Thoracic aorta (tissue), 2 donors: ENCODE data around the gene TP63. TPM values are rescaled to one million over a fixed set of nuclear protein-coding genes. Genes with fewer than 3 reads are reported as not detected.

Experiments
- ATAC-seq: fragments of 150-250 bp; one replicate; pipeline ENCODE4 v1.8.0; 2017; ENCODE audit warnings: low read depth; ENCODE audit not compliant: insufficient number of reproducible peaks, low FRiP score
- DNase-seq: peaks from one replicate; pipeline ENCODE4 v3.0.0-alpha.2; 2020; ENCODE audit warnings: low spot score
- H3K27ac ChIP-seq, 2 donors: fragments of 200-600 bp; sonication (generic); 1 replicate in 1 of 2; 2 replicates in 1 of 2; pipeline ENCODE4 v1.5.1; 2016; ENCODE audit warnings: mild to moderate bottlenecking in 2 of 2, moderate library complexity in 2 of 2
- H3K27me3 ChIP-seq: fragments of 200-600 bp; sonication (generic); replicated peaks from 2 replicates; pipeline ENCODE4 v1.6.0; 2016; ENCODE audit warnings: mild to moderate bottlenecking; ENCODE audit not compliant: insufficient read depth
- H3K36me3 ChIP-seq: fragments of 200-600 bp; sonication (generic); one replicate; pipeline ENCODE4 v1.5.1; 2016
- H3K4me1 ChIP-seq, 2 donors: fragments of 200-600 bp; sonication (generic); 1 replicate in 1 of 2; 2 replicates in 1 of 2; pipeline versions ENCODE4 v1.5.1 to v1.6.0; 2016; ENCODE audit warnings: low read depth in 2 of 2, mild to moderate bottlenecking in 1 of 2; ENCODE audit not compliant: control insufficient read depth in 1 of 2
- H3K4me3 ChIP-seq: fragments of 200-600 bp; sonication (generic); 2 replicates; pipeline ENCODE4 v1.5.1; 2016; ENCODE audit warnings: mild to moderate bottlenecking
- H3K9me3 ChIP-seq: fragments of 200-600 bp; sonication (generic); 2 replicates; pipeline ENCODE4 v1.5.1; 2016
- CTCF ChIP-seq: fragments of 200-600 bp; sonication (generic); IDR thresholded peaks from one replicate; pipeline ENCODE4 v1.5.1; 2019; ENCODE audit warnings: antibody characterized with exemption
- total RNA-seq, 2 donors: library from RNA; depleted of rRNA; stranded (reverse); fragments of >200 nt; gene quantifications; one replicate each; pipeline versions ENCODE4 v1.1.0 to v1.2.3, GENCODE V29; 2016

Gene TP63
- total RNA-seq, 2 donors from 2014 or later = 0.14 to 0.42 TPM

- Histone ChIP-seq H3K9me3 (no peaks in the 10 kb centered on the region), H3K27ac (no peak overlapping the region), H3K4me3 (no peak overlapping the region), H3K27me3 (no peaks in the 10 kb centered on the region), H3K36me3 (no peaks in the 10 kb centered on the region), H3K4me1 (no peaks in the 10 kb centered on the region)
- no peak for ATAC-seq
- no peak for DNase-seq
- no peak for TF ChIP-seq CTCF
These were observed 175.2 kb downstream of the TP63 start for GRCh38 chr3:189806171-189806951.

- no peaks in the 10 kb centered on the region for H3K4me1 ChIP-seq
- no peaks in the 10 kb centered on the region for H3K36me3 ChIP-seq
- H3K4me3 ChIP-seq = no peak overlapping the region
- no peaks in the 10 kb centered on the region for H3K9me3 ChIP-seq
- DNase-seq = no peak
- no peak for TF ChIP-seq CTCF
- H3K27ac ChIP-seq = no peak overlapping the region
- H3K27me3 ChIP-seq = no peaks in the 10 kb centered on the region
- ATAC-seq = no peak
These were observed 177.2 kb downstream of the TP63 start for GRCh38 chr3:189808246-189809007.

DNA sequence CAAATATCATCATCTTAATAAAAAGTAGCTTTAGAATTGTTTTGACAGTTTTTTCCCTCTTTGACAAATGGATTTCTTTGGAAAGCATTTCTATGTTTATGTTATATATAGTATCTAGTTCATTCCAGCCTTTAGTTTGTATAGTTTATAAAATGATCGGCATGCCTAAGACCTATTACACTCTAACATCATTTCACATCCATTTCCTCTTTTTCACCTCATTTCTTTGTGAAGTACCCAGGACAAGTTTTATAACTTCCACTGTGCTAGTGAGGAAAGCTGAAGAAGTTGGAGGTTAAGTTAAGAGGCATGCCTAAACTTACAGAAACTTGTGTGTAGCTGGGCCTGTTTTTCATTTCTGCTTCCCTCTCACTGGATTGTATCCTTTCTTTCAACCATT, 178.4 kb downstream of the TP63 start:
- Histone ChIP-seq H3K36me3 (no peaks in the 10 kb centered on the region), H3K27ac (no peak overlapping the region), H3K27me3 (no peaks in the 10 kb centered on the region), H3K4me1 (no peaks in the 10 kb centered on the region), H3K9me3 (no peaks in the 10 kb centered on the region), H3K4me3 (no peak overlapping the region)
- TF ChIP-seq CTCF = no peak
- ATAC-seq (no peak), DNase-seq (no peak)

DNA sequence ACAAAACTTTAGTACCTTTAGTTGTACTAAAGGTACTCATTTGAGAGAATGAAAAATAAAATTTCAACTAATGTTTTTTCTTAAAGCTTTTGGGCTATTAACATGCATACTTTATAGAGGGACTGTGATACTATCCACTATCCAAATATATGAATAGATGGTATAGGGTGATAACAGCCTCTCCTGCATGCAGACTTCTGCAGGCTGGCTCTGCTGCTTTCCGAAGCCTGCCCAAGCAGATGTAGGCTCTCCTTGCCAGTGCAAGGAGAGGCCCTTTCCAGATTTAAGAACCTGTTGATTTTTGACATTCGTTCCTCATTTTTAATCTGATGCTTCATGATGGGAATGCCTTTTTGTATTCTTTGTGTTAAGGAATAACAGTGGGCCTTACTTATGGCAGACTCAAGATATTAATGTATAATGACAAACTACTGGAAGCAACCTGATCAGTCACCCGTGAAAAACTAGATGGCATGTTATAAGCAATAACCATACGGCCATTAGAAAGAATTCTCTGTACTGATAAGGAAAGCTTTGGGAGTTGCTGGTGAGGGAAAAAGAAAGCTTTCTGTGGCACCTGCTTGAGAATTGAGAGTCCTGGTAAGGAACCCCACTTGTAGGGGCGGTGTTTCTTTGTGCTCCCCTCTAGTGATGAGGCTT, 181.7 kb downstream of the TP63 start:
- Histone ChIP-seq H3K36me3 (no peaks in the 10 kb centered on the region), H3K9me3 (no peaks in the 10 kb centered on the region), H3K4me1 (no peaks in the 10 kb centered on the region), H3K27me3 (no peaks in the 10 kb centered on the region), H3K27ac (no peak overlapping the region), H3K4me3 (no peak overlapping the region)
- no peak for ATAC-seq
- no peak for TF ChIP-seq CTCF
- DNase-seq = no peak

DNA sequence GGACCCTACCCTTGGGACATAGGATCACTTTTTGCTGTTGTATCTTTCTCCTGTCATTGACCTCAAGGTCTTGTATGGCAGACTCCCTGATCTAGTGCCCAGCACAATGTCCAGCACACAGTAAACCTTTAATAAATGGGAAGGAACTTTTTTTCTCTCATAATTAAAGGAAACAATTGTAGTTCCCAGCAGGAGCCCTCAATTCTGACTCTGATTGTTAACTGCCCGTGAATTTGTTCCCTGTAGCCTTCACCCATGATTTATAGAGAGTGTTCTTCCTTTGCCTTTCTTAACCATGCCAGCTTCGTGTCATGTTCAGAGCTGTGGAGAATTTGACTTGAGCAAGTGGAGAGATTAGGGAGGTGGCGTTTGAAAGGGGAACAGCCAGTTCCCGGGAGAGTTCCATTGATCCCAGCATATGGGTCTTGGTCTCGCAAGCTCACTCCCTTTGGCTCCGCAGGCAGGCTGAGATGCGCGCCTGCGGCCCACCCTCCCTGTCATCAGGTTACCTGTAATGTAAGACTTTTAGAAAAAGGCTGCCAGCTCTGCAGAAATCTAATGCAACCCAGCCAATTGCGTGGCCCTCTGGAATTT, 182.6 kb downstream of the TP63 start:
- H3K9me3 ChIP-seq = no peaks in the 10 kb centered on the region
- no peaks in the 10 kb centered on the region for H3K4me1 ChIP-seq
- no peaks in the 10 kb centered on the region for H3K27me3 ChIP-seq
- no peak for TF ChIP-seq CTCF
- ATAC-seq (no peak), DNase-seq (no peak)
- no peaks in the 10 kb centered on the region for H3K36me3 ChIP-seq
- no peak overlapping the region for H3K27ac ChIP-seq
- no peak overlapping the region for H3K4me3 ChIP-seq
